GM21825 (cell line): ENCODE results near the gene ERMP1.
"Not testable (repeated sequence)": the region's sequence is repeated elsewhere in the genome, so short reads cannot be mapped to it uniquely, and the experiment has no call there.

Source experiments
- ATAC-seq: cut with Tn5 transposase; IDR thresholded peaks from one replicate; pipeline ENCODE4 v1.9.1; 2021; ENCODE audit warnings: mild to moderate bottlenecking, moderate library complexity; ENCODE audit not compliant: unreplicated experiment

Gene ERMP1

GRCh38 chr9:5825223-5825622 lies 7.7 kb downstream of the ERMP1 start:
- ATAC-seq: no peak

- ATAC-seq: no peak
Observed at GRCh38 chr9:5820425-5820824, 12.5 kb downstream of the ERMP1 start.

- no peak for ATAC-seq
Observed at GRCh38 chr9:5819174-5819573, 13.7 kb downstream of the ERMP1 start.

- no peak for ATAC-seq
Observed at GRCh38 chr9:5818424-5819142, 14.3 kb downstream of the ERMP1 start.

- ATAC-seq: no peak
Observed at GRCh38 chr9:5817862-5818261, 15.1 kb downstream of the ERMP1 start.

- no peak for ATAC-seq
Observed at GRCh38 chr9:5815461-5815860, 17.5 kb downstream of the ERMP1 start.

- no peak for ATAC-seq
Observed at GRCh38 chr9:5813824-5814223, 19.1 kb downstream of the ERMP1 start.

GRCh38 chr9:5811751-5812150 lies 21.2 kb downstream of the ERMP1 start:
- ATAC-seq: no peak

GRCh38 chr9:5805478-5805877 lies 27.4 kb downstream of the ERMP1 start:
- no peak for ATAC-seq

- no peak for ATAC-seq
Observed at GRCh38 chr9:5801739-5802113, 31.2 kb downstream of the ERMP1 start.

- no peak for ATAC-seq
Observed at GRCh38 chr9:5800969-5801738, 31.8 kb downstream of the ERMP1 start.

- ATAC-seq: not testable (repeated sequence)
Observed at GRCh38 chr9:5800378-5800777, 32.5 kb downstream of the ERMP1 start.

- no peak for ATAC-seq
Observed at GRCh38 chr9:5799314-5799713, 33.6 kb downstream of the ERMP1 start.

- no peak for ATAC-seq
Observed at GRCh38 chr9:5798581-5798980, 34.3 kb downstream of the ERMP1 start.

- no peak for ATAC-seq
Observed at GRCh38 chr9:5796298-5796697, 36.6 kb downstream of the ERMP1 start.

- no peak for ATAC-seq
Observed at GRCh38 chr9:5793812-5794211, 39.1 kb downstream of the ERMP1 start.

GRCh38 chr9:5791870-5792269 lies 41.0 kb downstream of the ERMP1 start:
- no peak for ATAC-seq

- ATAC-seq: no peak
Observed at GRCh38 chr9:5790923-5791322, 42.0 kb downstream of the ERMP1 start.

GRCh38 chr9:5789489-5789888 lies 43.4 kb downstream of the ERMP1 start:
- no peak for ATAC-seq

- no peak for ATAC-seq
Observed at GRCh38 chr9:5787759-5788302, 45.1 kb downstream of the ERMP1 start.

- no peak for ATAC-seq
Observed at GRCh38 chr9:5787220-5787619, 45.7 kb downstream of the ERMP1 start.
